ENCODE results near the gene ISM2.

ISM2 gene

DNA sequence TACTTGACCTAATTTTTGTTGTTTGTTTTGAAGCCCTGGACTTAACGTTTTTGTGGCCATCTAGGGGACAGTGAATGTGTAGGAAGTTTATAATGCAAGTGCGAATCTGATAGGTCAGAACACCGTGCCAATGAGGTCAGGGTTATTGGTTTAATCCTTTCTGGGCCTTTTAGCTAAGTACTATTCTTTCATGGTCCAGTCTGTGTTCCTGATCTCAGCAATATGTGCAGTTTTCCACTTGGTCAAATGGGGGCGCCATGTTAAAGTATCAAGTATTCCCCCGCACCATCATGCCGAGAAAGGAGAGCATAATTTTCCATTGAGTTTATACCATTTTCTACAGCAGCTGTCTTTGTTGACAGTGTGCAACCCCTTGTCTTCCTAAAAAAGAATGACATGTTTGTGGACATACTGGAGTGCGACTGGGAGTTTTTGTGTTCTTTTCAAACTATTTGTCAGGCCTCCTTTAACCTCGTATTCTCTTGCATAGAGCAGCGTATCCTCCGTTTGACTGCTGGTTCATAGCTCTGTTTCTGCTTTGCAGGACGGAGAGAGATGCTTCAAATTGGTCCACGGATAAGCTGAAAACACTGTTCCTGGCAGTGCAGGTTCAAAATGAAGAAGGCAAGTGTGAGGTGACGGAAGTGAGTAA, 39.4 kb downstream of the ISM2 start:
- peak; percentile 22 for DNase-seq

DNA sequence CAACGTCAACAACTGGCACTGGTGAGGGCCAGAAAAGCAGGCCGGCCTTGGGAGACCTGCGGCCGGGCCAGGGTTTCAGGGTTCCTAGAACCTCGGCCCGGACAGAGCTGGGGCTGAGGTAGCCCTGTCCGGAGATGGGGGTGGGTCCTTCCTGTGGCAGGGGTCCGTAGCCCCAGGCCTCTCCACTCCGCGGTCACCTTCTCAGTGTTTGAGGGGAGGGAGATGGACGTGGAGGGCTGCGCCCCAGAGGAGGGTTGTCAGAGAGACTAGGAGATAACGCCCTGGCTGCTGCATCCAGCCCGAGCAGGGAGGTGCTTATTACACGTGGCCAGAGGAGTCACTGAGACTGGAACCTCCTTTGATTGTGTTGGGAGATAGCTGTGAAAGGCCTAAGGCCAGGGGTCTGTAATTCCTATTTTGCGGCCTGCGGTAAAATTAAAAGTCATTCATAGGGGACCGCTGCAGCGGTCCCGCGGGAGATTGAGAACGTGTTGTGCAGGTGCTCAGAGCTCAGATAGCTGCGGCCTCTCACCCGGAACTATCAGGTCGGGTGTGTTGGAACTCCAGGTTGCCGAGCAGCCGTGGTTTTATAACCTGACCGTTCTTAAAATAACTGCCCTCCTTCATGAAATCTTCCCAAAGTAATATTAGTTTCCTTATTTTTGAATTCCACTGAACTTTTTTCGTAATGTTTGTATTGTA, 40.2 kb downstream of the ISM2 start:
- peak; percentile 4 for DNase-seq

DNA sequence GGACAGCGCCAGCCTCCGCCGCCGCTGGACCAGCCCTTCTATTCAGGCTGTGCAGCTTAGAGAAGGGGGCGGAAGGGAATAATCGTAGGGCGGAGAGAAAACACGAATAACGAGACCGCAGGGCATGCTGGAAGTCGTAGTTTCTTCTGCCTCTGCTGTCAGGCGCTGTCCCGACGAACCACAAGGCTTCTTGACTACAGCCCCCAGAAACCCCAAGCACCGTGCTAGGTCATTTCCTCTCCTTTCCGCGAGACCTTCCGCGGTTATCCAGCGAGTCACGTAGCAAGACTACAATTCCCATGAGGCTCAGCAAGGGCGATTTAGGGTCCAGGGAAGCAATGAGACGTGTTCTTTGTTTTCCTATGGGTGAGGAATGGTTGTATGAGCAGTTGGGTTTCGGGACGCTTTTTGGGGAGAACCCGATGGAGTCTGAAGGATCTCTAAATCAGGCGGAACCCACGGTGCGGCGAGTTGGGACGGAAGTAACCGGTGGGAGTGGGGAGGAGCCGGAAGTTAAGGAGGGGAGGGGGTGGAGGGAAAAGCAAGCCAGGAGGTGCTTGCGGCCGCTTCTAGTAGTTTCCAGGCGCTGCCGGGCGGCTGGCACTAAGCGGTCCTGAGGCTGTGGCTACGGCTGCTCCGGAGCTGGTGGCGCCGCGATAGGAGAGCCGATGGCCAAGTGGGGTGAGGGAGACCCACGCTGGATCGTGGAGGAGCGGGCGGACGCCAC, 40.9 kb downstream of the ISM2 start, which contains the start of the genes AHSA1 and VIPAS39:
AHSA1 (plus strand) TSS at position 572 of the 727 bp plus-strand sequence; CDS start at position 669, 97 bp downstream.
VIPAS39 (minus strand) TSS at position 80 of the 727 bp plus-strand sequence. CDS start 3,499 bp downstream, outside the sequence.
- peak; percentile 97 for DNase-seq

DNA sequence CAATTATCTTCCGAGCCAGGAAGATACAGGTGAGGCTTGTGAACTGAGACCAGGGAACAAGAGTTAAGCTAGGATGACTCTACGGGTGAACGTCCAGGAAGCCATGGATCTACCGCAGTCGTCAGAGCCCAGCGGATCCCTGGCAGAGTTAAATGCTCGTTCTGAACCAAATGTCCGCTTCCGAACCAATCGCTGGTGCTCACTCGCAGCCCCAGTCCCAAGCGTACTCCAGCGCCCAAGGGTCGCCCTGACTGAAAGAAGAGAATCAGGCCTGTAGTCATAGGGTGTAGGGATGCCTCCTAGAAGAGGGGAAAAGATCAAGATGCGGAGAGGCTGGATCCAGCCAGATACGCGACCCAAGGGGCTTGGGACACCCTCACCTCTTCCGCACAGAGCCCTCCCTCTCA, 41.5 kb downstream of the ISM2 start:
- no peak for DNase-seq

DNA sequence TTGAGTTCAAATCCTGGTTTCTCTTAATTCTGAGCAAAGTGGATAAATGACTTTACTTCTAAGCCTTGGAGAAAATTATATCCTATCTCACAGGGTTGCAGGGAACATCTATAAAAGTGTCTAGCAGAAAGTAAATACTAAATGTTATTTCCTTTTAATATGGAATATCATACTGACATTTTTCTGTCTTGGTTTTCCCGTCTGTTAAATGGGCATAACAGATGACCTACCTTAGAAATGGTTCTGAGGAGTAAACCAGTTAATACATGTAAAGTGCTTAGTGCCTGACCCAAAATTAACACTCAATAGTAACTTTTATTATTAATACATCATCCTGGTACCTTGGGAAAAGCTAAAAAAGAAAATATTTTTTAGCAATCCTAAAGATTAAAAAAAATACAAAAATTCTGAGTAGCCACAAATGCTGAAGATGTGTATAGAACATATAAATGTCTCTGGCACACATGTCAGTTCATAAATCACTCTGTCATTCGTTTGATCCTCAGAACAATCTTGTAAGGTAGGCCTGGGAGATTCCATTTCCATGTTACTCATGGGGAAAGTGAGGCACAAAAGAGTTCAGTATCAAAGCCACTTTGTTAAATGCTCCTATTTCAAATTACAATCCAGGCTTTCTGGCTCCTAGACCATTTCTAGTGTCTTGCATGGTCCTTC, 42.5 kb downstream of the ISM2 start:
- DNase-seq = no peak

DNA sequence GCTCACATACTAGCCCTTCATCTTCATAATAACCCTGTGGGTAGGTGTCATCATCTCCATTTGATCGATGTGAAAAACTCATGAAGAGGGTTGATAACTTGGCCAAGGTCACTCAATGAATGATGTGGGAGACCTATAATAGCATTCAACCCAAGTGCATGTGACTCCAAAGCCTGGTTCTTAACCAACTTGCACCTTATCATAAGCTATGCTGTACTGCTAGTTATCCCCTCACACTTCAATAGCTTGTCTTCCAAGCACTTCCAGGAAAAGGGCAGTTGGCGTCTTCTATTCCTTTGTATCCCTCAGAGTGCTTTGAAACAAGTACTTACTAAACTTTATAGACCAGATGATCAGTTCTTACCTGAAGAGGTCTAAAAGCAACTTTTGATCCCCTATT, 56.4 kb downstream of the ISM2 start:
- no peak for DNase-seq

DNA sequence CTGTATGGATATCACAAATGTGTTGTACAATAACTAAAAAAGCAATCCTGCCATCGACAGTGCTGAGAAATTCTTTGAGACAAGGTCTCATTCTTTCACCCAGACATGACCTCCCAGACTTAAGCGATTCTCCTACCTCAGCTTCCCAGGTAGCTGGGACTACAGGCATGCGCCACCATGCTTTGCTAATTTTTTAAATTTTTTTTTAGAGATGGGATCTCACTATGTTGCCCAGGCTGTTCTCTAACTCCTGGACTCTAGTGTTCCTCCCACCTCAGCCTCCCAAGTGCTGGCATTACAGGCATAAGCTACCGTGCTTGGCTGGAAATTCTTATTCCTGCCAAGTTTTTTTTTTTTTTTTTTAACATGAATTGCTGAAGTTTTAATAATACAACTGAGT, 58.8 kb downstream of the ISM2 start:
- DNase-seq = no peak

DNA sequence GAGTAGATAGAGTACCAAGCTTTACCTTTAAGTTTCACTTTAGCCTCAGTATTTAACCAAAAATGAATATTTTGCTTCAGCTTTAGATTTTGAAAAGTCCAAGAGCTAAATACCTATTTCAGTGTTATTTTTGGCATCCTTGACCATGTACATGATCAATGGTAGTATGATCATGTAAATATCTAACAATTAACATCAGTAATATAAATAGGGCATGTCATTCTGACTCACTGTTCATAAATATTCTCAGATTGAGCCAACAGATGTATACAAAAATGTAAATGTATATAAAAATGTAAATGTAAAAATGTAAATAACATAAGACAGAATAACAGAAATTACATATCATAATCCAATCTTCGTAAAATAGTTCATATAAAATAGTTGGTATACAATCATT, 60.0 kb downstream of the ISM2 start:
- DNase-seq = no peak

DNA sequence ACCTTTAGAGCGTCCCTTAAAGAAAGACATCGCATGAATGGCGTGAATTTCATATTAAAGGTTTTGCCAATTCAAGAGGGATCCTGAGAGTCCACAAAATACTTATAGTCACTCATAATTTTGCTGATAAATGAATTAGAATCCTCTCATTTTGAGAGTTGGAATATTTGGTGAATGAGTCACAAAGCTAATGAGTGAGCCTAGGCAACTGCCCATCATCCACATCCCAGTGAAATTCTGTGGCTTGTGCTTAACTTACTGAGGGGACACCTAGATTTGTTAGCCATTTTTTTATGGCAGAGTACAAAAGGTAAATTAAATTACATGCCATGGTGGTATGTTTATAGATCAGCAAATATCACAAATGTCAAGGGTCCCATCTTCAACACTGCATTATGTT, 62.6 kb downstream of the ISM2 start:
- no peak for DNase-seq

DNA sequence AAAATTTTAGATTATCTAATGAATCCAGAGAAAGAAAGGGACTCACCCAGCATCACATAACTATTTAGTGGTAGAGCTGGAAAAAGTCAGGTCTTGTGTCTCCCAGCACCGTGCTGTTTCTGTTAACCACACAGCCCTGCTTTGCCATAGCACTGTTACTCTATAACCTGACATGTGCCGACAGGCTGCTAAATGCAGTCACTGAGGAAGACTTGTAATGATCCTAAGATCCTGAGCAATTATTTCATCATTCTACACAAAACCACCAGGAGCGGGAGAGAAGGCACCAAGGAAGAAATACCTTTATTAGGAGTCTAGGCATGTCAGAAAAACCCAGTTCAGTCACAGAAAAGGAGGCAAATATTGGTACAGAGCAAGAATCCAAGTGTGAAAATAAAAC, 72.2 kb downstream of the ISM2 start:
- no peak for DNase-seq

DNA sequence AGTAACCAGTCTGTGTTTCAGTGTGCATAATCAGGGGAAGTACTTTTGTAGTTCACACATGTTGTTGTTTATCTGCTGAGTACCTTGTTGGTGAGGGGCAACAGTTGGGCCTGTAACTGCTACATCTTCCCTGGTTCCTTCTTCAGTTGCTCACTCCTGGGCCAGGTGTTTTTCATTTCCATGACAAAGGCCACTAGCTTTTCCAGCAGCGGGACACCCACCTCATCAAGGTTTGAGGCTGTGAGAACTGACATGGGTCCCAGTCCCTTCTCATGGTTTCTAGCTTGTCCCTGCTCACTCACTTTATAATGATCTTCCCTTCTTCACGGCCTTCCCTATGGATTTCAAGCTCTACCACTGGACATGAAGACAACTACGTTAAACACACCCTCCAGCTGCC, 73.8 kb downstream of the ISM2 start:
- no peak for DNase-seq
